ENCODE measurements around the gene CACNG7.

The CACNG7 gene

DNA sequence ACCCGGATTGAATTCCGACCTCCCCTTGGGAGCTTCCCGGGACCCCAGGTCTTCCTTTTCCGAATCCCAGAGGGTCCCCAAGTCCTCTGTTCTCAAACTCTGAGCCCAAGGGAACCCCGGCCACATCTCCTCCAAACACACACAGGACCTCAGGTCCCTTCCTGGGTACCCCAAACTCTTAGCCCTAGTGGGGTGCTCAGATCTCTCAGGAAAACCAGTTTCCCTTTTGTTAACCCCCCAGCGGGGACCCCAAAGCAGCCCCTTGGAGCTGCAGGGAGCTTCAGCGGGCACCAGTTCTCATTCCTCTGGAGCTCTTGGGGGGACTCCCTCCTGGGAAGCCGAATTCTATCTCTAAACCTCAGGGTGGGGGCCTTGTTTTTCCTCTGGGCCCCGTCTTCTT, 83.1 kb downstream of the CACNG7 start:
- no peak for DNase-seq (ENCODE audit: low spot score)
- TF ChIP-seq, protein P1, sequence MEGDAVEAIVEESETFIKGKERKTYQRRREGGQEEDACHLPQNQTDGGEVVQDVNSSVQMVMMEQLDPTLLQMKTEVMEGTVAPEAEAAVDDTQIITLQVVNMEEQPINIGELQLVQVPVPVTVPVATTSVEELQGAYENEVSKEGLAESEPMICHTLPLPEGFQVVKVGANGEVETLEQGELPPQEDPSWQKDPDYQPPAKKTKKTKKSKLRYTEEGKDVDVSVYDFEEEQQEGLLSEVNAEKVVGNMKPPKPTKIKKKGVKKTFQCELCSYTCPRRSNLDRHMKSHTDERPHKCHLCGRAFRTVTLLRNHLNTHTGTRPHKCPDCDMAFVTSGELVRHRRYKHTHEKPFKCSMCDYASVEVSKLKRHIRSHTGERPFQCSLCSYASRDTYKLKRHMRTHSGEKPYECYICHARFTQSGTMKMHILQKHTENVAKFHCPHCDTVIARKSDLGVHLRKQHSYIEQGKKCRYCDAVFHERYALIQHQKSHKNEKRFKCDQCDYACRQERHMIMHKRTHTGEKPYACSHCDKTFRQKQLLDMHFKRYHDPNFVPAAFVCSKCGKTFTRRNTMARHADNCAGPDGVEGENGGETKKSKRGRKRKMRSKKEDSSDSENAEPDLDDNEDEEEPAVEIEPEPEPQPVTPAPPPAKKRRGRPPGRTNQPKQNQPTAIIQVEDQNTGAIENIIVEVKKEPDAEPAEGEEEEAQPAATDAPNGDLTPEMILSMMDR (IDR thresholded peaks at IDR 0.05), result no peak
- Histone ChIP-seq H3K4me3 (no peak overlapping the region), H3K27ac (no peak overlapping the region)

DNA sequence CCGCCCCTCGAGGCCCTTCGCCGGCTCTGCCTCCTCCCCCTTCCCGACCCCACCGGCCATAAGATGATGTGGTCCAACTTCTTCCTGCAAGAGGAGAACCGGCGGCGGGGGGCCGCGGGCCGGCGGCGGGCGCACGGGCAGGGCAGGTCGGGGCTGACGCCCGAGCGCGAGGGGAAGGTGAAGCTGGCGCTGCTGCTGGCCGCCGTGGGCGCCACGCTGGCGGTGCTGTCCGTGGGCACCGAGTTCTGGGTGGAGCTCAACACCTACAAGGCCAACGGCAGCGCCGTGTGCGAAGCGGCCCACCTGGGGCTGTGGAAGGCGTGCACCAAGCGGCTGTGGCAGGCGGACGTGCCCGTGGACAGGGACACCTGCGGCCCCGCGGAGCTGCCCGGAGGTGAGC, 83.7 kb downstream of the CACNG7 start:
- DNase-seq (ENCODE audit: low spot score), result no peak
- Histone ChIP-seq H3K27ac (no peak overlapping the region), H3K4me3 (no peak overlapping the region)
- TF ChIP-seq, protein P1 (IDR thresholded peaks at IDR 0.05), result no peak

DNA sequence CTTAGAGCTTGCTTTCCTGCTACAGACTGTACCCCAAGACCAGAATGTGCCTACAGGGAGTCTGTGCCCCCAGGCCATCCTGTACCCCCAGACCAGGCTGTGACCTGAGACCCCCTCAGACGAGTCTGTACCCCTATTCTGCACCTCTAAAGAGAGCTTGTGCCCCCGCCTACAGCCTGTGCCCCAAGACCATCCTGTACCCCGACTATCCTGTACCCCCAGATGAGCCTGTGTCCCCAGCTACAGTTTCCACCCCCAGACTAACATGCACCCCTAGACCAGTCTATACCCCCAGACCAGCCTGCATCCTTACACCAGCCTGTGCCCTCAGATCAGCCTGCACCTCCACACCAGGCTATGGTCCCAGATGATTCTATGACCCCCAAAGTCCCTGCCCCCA, 84.4 kb downstream of the CACNG7 start:
- DNase-seq (ENCODE audit: low spot score), result no peak
- no peak overlapping the region for H3K4me3 ChIP-seq
- TF ChIP-seq, protein P1 (IDR thresholded peaks at IDR 0.05), result no peak
- no peak overlapping the region for H3K27ac ChIP-seq
